Iris pigment epithelial cell (primary cell): Measurements from ENCODE around the gene CSTB.
A peak's percentile ranks its signal among the peaks of the same experiment; 100 is the strongest.

Source experiments
- DNase-seq: peaks from one replicate; pipeline ENCODE4 v3.0.0-alpha.2; 2011; ENCODE audit warnings: low read depth

Gene CSTB

GRCh38 chr21:43728467-43729390 lies 47.4 kb downstream of the CSTB start:
- DNase-seq = peak; percentile 100

- DNase-seq = no peak
Measured at GRCh38 chr21:43728154-43728466, 48.0 kb downstream of the CSTB start.

- no peak for DNase-seq
Measured at GRCh38 chr21:43727519-43728153, 48.5 kb downstream of the CSTB start.

GRCh38 chr21:43726686-43727518 lies 49.2 kb downstream of the CSTB start:
- no peak for DNase-seq
